Urinary bladder (tissue), 4 donors: Measurements from ENCODE around the gene TMEM132C. TPM values are rescaled to one million over a fixed set of nuclear protein-coding genes. Genes with fewer than 3 reads are reported as not detected.

ENCODE experiments used
- DNase-seq: peaks from one replicate; pipeline ENCODE4 v3.0.0-alpha.2; 2015; ENCODE audit errors: extremely low spot score
- H3K27ac ChIP-seq: one replicate; pipeline ENCODE4 v1.5.1; 2013; ENCODE audit warnings: low read depth, mild to moderate bottlenecking, moderate library complexity
- H3K36me3 ChIP-seq: one replicate; pipeline ENCODE4 v1.6.1; 2013; ENCODE audit warnings: mild to moderate bottlenecking, moderate library complexity; ENCODE audit not compliant: insufficient read depth
- H3K4me1 ChIP-seq: one replicate; pipeline ENCODE4 v1.6.1; 2013; ENCODE audit warnings: mild to moderate bottlenecking, moderate library complexity; ENCODE audit not compliant: insufficient read depth
- H3K4me3 ChIP-seq: one replicate; pipeline ENCODE4 v1.5.1; 2013; ENCODE audit warnings: low read depth, low read length
- WGBS: extraction: QIAGEN DNeasy Blood & Tissue Kit; methylation state at CpG from one replicate; pipeline ENCODE4 v1.1.7; 2013; 5-methylcytosine and 5-hydroxymethylcytosine counted together
- polyA plus RNA-seq: library from polyadenylated mRNA; stranded (reverse); fragments of 200-250 nt; gene quantifications from one replicate; pipeline ENCODE4 v1.2.3, GENCODE V29; 2013
- total RNA-seq: library from RNA; depleted of rRNA; stranded (reverse); fragments of >200 nt; gene quantifications from one replicate; pipeline ENCODE4 v1.2.3, GENCODE V29; 2014
- donor health status: healthy with polysubstance abuse.
- donor health status: healthy.

The TMEM132C gene
- total and polyA plus RNA-seq, 2 donors: 11.1 to 20.9 TPM

- H3K4me3 ChIP-seq: no peak overlapping the region
- no peak overlapping the region for H3K27ac ChIP-seq
- DNase-seq: no peak
- H3K36me3 ChIP-seq: no peaks in the 10 kb centered on the region
- 74% methylated on average over 2 of the region's 2 CpGs for WGBS
- peaks cover 6% of the 10 kb centered on the region for H3K4me1 ChIP-seq
Measured at GRCh38 chr12:128312661-128313060, 45.7 kb downstream of the TMEM132C start.

GRCh38 chr12:128313931-128314330 is 47.0 kb downstream of the TMEM132C start:
- WGBS: 11% methylated on average over 2 of the region's 2 CpGs
- DNase-seq: no peak
- peaks cover 6% of the 10 kb centered on the region for H3K4me1 ChIP-seq
- no peak overlapping the region for H3K4me3 ChIP-seq
- H3K27ac ChIP-seq: no peak overlapping the region
- no peaks in the 10 kb centered on the region for H3K36me3 ChIP-seq

- H3K4me3 ChIP-seq: no peak overlapping the region
- peaks cover 6% of the 10 kb centered on the region for H3K4me1 ChIP-seq
- no peak for DNase-seq
- H3K27ac ChIP-seq: no peak overlapping the region
- H3K36me3 ChIP-seq: no peaks in the 10 kb centered on the region
- WGBS: 88% methylated on average over 3 of the region's 3 CpGs
Measured at GRCh38 chr12:128314611-128315010, 47.6 kb downstream of the TMEM132C start.

- H3K4me3 ChIP-seq: no peak overlapping the region
- H3K36me3 ChIP-seq: no peaks in the 10 kb centered on the region
- WGBS: 76% methylated on average over 6 of the region's 6 CpGs
- H3K27ac ChIP-seq: peak overlapping the region; percentile 39
- peaks cover 6% of the 10 kb centered on the region for H3K4me1 ChIP-seq
- DNase-seq: no peak
Measured at GRCh38 chr12:128316078-128316477, 49.1 kb downstream of the TMEM132C start.

GRCh38 chr12:128316973-128317526 is 50.1 kb downstream of the TMEM132C start:
- Histone ChIP-seq H3K27ac (no peak overlapping the region), H3K36me3 (no peaks in the 10 kb centered on the region)
- DNase-seq: no peak

GRCh38 chr12:128318341-128318740 is 51.4 kb downstream of the TMEM132C start:
- no peak overlapping the region for H3K4me3 ChIP-seq
- H3K4me1 ChIP-seq: peaks cover 6% of the 10 kb centered on the region
- WGBS: 66% methylated on average over 5 of the region's 5 CpGs
- DNase-seq: no peak
- no peaks in the 10 kb centered on the region for H3K36me3 ChIP-seq
- no peak overlapping the region for H3K27ac ChIP-seq

More at GRCh38 chr12:128316973-128317526, 50.1 kb downstream of the TMEM132C start:
- no peak overlapping the region for H3K4me3 ChIP-seq
- peaks cover 6% of the 10 kb centered on the region for H3K4me1 ChIP-seq
- WGBS: 16% methylated on average over 4 of the region's 4 CpGs

GRCh38 chr12:128318946-128319345 is 52.0 kb downstream of the TMEM132C start:
- peaks cover 6% of the 10 kb centered on the region for H3K4me1 ChIP-seq
- no peaks in the 10 kb centered on the region for H3K36me3 ChIP-seq
- H3K4me3 ChIP-seq: no peak overlapping the region
- DNase-seq: no peak
- no peak overlapping the region for H3K27ac ChIP-seq
- 81% methylated on average over 2 of the region's 2 CpGs for WGBS

- Histone ChIP-seq H3K4me3 (no peak overlapping the region), H3K4me1 (no peaks in the 10 kb centered on the region), H3K27ac (no peak overlapping the region), H3K36me3 (no peaks in the 10 kb centered on the region)
- DNase-seq: no peak
- 92% methylated on average over 5 of the region's 5 CpGs for WGBS
Measured at GRCh38 chr12:128322341-128322740, 55.4 kb downstream of the TMEM132C start.

GRCh38 chr12:128323145-128323920 is 56.4 kb downstream of the TMEM132C start:
- 57% methylated on average over 20 of the region's 20 CpGs for WGBS
- Histone ChIP-seq H3K4me1 (no peaks in the 10 kb centered on the region), H3K36me3 (no peaks in the 10 kb centered on the region), H3K27ac (no peak overlapping the region), H3K4me3 (no peak overlapping the region)
- DNase-seq: no peak

- 89% methylated on average over 12 of the region's 12 CpGs for WGBS
- no peak for DNase-seq
- Histone ChIP-seq H3K36me3 (no peaks in the 10 kb centered on the region), H3K4me1 (no peaks in the 10 kb centered on the region), H3K27ac (no peak overlapping the region), H3K4me3 (no peak overlapping the region)
Measured at GRCh38 chr12:128325646-128326045, 58.7 kb downstream of the TMEM132C start.

- 74% methylated on average over 7 of the region's 7 CpGs for WGBS
- no peak for DNase-seq
- Histone ChIP-seq H3K4me1 (no peaks in the 10 kb centered on the region), H3K36me3 (no peaks in the 10 kb centered on the region), H3K27ac (no peak overlapping the region), H3K4me3 (no peak overlapping the region)
Measured at GRCh38 chr12:128326406-128326805, 59.4 kb downstream of the TMEM132C start.

GRCh38 chr12:128328961-128329360 is 62.0 kb downstream of the TMEM132C start:
- Histone ChIP-seq H3K27ac (no peak overlapping the region), H3K4me3 (no peak overlapping the region), H3K36me3 (no peaks in the 10 kb centered on the region), H3K4me1 (no peaks in the 10 kb centered on the region)
- WGBS: 86% methylated on average over 8 of the region's 8 CpGs
- no peak for DNase-seq

GRCh38 chr12:128336204-128337070 is 69.5 kb downstream of the TMEM132C start:
- 72% methylated on average over 3 of the region's 3 CpGs for WGBS
- Histone ChIP-seq H3K27ac (no peak overlapping the region), H3K4me1 (peaks cover 2% of the 10 kb centered on the region), H3K36me3 (no peaks in the 10 kb centered on the region), H3K4me3 (no peak overlapping the region)
- no peak for DNase-seq

GRCh38 chr12:128337071-128337345 is 70.0 kb downstream of the TMEM132C start:
- H3K4me3 ChIP-seq: no peak overlapping the region
- 30% methylated on average over 4 of the region's 4 CpGs for WGBS
- H3K4me1 ChIP-seq: peaks cover 2% of the 10 kb centered on the region
- no peak for DNase-seq
- H3K27ac ChIP-seq: no peak overlapping the region
- no peaks in the 10 kb centered on the region for H3K36me3 ChIP-seq
